Natural killer cell (primary cell): ENCODE data around the gene ATP10A. TPM values are rescaled to one million over a fixed set of nuclear protein-coding genes. Genes with fewer than 3 reads are reported as not detected.

ENCODE experiments used
- ATAC-seq, 3 donors: fragments of 150-1000 bp in 2 of 3; fragments of 200-7000 bp in 1 of 3; cut with Tn5 transposase; 1 replicate in 1 of 3; 2 replicates in 2 of 3; pipeline ENCODE4 v1.10.0; 2021; ENCODE audit warnings: mild to moderate bottlenecking in 2 of 3, moderate library complexity in 2 of 3
- DNase-seq, 2 donors: peaks; one replicate each; pipeline versions ENCODE4 v3.0.0 to v3.0.0-alpha.2; 2013 to 2021; ENCODE audit warnings: mixed read lengths in 1 of 2
- H3K27ac ChIP-seq: one replicate; pipeline ENCODE4 v1.5.1; 2013; ENCODE audit warnings: mild to moderate bottlenecking, low read length
- H3K27me3 ChIP-seq: one replicate; pipeline ENCODE4 v1.6.1; 2013; ENCODE audit warnings: low read length; ENCODE audit not compliant: control insufficient read depth, insufficient read depth
- H3K36me3 ChIP-seq: one replicate; pipeline ENCODE4 v1.6.1; 2013; ENCODE audit warnings: low read length; ENCODE audit not compliant: control insufficient read depth, insufficient read depth
- H3K4me1 ChIP-seq: one replicate; pipeline ENCODE4 v1.6.1; 2013; ENCODE audit warnings: low read length; ENCODE audit not compliant: control insufficient read depth, insufficient read depth
- H3K4me3 ChIP-seq: one replicate; pipeline ENCODE4 v1.5.1; 2013; ENCODE audit warnings: low read length
- H3K9me3 ChIP-seq: one replicate; pipeline ENCODE4 v1.6.1; 2013; ENCODE audit warnings: low read length; ENCODE audit not compliant: control insufficient read depth, insufficient read depth
- H3K27ac Mint-ChIP-seq, 2 donors: one replicate each; pipeline ENCODE4 v1.8.0; 2022; ENCODE audit warnings: mild to moderate bottlenecking in 2 of 2, mixed read lengths in 2 of 2, moderate library complexity in 1 of 2
- H3K27me3 Mint-ChIP-seq, 2 donors: one replicate each; pipeline ENCODE4 v1.8.0; 2022; ENCODE audit warnings: low read depth in 2 of 2, mixed read lengths in 2 of 2
- H3K36me3 Mint-ChIP-seq: one replicate; pipeline ENCODE4 v1.8.0; 2022; ENCODE audit warnings: mixed read lengths
- H3K4me1 Mint-ChIP-seq, 2 donors: one replicate each; pipeline ENCODE4 v1.8.0; 2022; ENCODE audit warnings: mixed read lengths in 2 of 2
- H3K4me3 Mint-ChIP-seq: one replicate; pipeline ENCODE4 v1.8.0; 2022; ENCODE audit warnings: mild to moderate bottlenecking, moderate library complexity, mixed read lengths
- H3K9me3 Mint-ChIP-seq, 2 donors: one replicate each; pipeline ENCODE4 v1.8.0; 2022; ENCODE audit warnings: mixed read lengths in 2 of 2
- WGBS: methylation state at CpG from one replicate; pipeline ENCODE4 v1.1.7; 2013; ENCODE audit warnings: missing lambda C conversion rate; ENCODE audit not compliant: insufficient coverage; 5-methylcytosine and 5-hydroxymethylcytosine counted together
- intact Hi-C: fragments of 100-400 bp; cut with micrococcal nuclease; formaldehyde crosslinking; loops from one replicate; pipeline ENCODE4 v1.14.2; 2022
- total RNA-seq, 4 donors: library from RNA; stranded (reverse); fragments of 120-200 nt in 1 of 4; gene quantifications; one replicate each; pipeline versions ENCODE4 v1.2.3 to v1.2.4, GENCODE V29; 2013 to 2022
- TF ChIP-seq, protein P1 (sequence below): fragments of 200-600 bp; IDR thresholded peaks from one replicate; pipeline ENCODE4 v1.8.0; 2022; ENCODE audit warnings: antibody characterized with exemption

The ATP10A gene
- total RNA-seq, 3 donors from 2014 or later (not counting 1 experiment from before 2014, with no cell fraction given) = 50.1 to 67.0 (median 51.2) TPM

DNA sequence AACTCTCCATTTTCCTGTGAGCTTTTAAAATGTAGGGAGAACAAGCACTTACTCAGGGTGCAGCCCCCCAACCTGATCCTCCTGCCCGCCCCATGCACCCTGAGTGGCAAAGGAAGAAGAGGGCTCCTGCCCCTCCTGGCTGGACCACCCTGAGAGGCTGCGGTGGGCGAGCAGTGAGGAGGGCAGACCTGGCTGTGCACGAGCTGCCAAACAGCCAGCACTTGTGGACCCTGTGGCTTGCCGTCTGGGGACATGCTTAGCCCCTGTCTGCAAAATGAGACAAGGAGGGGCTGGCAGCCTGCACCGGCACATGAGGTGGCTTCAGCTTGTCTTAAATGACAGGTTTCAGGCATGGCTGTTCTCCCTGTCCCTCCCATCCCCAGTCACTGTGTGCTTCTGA, 18.6 kb downstream of the ATP10A start:
- no peak for ATAC-seq
- intact Hi-C loops = no loop called here
- Mint-ChIP-seq H3K4me3 (peak overlapping the region; percentile 85), H3K36me3 (no peaks in the 10 kb centered on the region), H3K4me1 (peaks cover 76 to 80% of the 10 kb centered on the region in 2 donors), H3K27ac (peak overlapping the region; percentile 90 to 95), H3K27me3 (no peaks in the 10 kb centered on the region), H3K9me3 (no peaks in the 10 kb centered on the region)
- peaks cover 44% of the 10 kb centered on the region for H3K4me1 ChIP-seq
- no peak overlapping the region for H3K4me3 ChIP-seq
- H3K27me3 ChIP-seq = no peaks in the 10 kb centered on the region
- TF ChIP-seq, protein P1, sequence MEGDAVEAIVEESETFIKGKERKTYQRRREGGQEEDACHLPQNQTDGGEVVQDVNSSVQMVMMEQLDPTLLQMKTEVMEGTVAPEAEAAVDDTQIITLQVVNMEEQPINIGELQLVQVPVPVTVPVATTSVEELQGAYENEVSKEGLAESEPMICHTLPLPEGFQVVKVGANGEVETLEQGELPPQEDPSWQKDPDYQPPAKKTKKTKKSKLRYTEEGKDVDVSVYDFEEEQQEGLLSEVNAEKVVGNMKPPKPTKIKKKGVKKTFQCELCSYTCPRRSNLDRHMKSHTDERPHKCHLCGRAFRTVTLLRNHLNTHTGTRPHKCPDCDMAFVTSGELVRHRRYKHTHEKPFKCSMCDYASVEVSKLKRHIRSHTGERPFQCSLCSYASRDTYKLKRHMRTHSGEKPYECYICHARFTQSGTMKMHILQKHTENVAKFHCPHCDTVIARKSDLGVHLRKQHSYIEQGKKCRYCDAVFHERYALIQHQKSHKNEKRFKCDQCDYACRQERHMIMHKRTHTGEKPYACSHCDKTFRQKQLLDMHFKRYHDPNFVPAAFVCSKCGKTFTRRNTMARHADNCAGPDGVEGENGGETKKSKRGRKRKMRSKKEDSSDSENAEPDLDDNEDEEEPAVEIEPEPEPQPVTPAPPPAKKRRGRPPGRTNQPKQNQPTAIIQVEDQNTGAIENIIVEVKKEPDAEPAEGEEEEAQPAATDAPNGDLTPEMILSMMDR = no peak
- no peaks in the 10 kb centered on the region for H3K36me3 ChIP-seq
- WGBS = 74% methylated on average over 6 of the region's 6 CpGs
- peak overlapping the region; percentile 70 for H3K27ac ChIP-seq
- DNase-seq = no peak
- no peaks in the 10 kb centered on the region for H3K9me3 ChIP-seq

DNA sequence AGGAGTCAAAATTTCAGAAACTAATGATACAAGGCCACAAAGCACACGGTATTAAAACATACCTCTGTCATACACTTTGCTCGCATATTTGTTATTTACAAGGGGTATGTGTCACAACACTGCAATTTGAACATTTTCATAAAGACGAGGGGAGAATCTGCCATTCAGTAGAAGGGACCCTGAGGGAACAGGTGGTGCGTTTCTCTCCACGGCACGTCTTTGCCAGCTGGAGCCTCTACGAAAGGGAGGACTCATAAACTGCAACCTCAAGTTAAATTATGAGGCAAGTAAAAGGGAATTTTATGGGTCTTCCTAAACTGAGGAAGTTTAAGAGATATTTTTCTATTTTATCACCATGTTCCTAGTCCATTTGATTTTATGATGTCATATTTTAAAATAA, 19.1 kb downstream of the ATP10A start:
- no peak overlapping the region for H3K4me3 ChIP-seq
- Mint-ChIP-seq H3K9me3 (no peaks in the 10 kb centered on the region), H3K4me1 (peaks cover 76 to 80% of the 10 kb centered on the region in 2 donors), H3K27ac (peak overlapping the region; percentile 90 to 95), H3K4me3 (peak overlapping the region; percentile 57), H3K36me3 (no peaks in the 10 kb centered on the region), H3K27me3 (no peaks in the 10 kb centered on the region)
- TF ChIP-seq, protein P1 = no peak
- DNase-seq = no peak
- peaks cover 39% of the 10 kb centered on the region for H3K4me1 ChIP-seq
- intact Hi-C loops = no loop called here
- WGBS = 97% methylated on average over 7 of the region's 7 CpGs
- no peaks in the 10 kb centered on the region for H3K9me3 ChIP-seq
- no peaks in the 10 kb centered on the region for H3K27me3 ChIP-seq
- H3K36me3 ChIP-seq = no peaks in the 10 kb centered on the region
- H3K27ac ChIP-seq = no peak overlapping the region
- no peak for ATAC-seq

DNA sequence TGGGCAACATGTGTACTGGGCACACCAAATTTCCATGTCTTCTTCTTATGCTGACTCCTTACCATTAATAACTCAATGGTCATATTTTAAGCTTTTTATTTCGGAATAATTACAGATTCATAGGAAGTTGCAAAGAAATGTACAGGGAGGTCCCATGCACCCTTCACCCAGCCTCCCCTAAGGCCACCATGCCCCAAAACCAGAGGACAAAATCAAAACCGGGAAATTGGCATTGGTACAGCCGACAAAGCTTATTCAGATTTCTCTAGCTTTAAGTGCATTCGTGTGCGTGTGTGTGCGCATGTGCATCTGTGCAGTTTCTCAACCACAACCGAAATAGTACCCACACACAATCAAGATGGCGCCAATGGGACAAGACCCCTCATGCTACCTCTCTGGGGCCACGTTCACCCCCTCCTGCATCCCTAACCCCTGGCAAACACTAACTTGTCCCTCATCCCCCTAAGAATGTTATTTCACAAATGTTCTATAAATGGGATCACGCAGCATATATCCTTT, 23.4 kb downstream of the ATP10A start:
- intact Hi-C loops = no loop called here
- H3K36me3 Mint-ChIP-seq = no peaks in the 10 kb centered on the region

More for the DNA sequence above, 23.4 kb downstream of the ATP10A start:
- DNase-seq = no peak
- TF ChIP-seq, protein P1 = no peak
- 96% methylated on average over 9 of the region's 10 CpGs for whole genome bisulfite sequencing
- Mint-ChIP-seq H3K4me3 (no peak overlapping the region), H3K4me1 (peaks cover 72 to 77% of the 10 kb centered on the region in 2 donors), H3K9me3 (no peaks in the 10 kb centered on the region), H3K27ac (peak overlapping the region in 1 of 2 donors; percentile 14), H3K27me3 (no peaks in the 10 kb centered on the region)
- Histone ChIP-seq H3K27me3 (no peaks in the 10 kb centered on the region), H3K4me1 (peaks cover 16% of the 10 kb centered on the region), H3K9me3 (no peaks in the 10 kb centered on the region), H3K36me3 (no peaks in the 10 kb centered on the region), H3K4me3 (no peak overlapping the region), H3K27ac (no peak overlapping the region)
- ATAC-seq = no peak
